Activated CD4-positive, alpha-beta T cell treated with anti-CD3 and anti-CD28 coated beads, Interleukin-2, amount 50 U/mL, for 48 hours (primary cell): ENCODE results near the gene TMEFF1.
"Not testable (repeated sequence)": the region's sequence is repeated elsewhere in the genome, so short reads cannot be mapped to it uniquely, and the experiment has no call there.

Source experiments
- DNase-seq, 2 experiments: peaks; one replicate each; pipeline ENCODE4 v3.0.0-alpha.2; 2020

Gene TMEFF1

GRCh38 chr9:100498592-100498991 lies 25.6 kb downstream of the TMEFF1 start:
- no peak for DNase-seq

- DNase-seq = no peak
Observed at GRCh38 chr9:100499460-100499859, 26.5 kb downstream of the TMEFF1 start.

- DNase-seq = no peak
Observed at GRCh38 chr9:100499866-100500265, 26.9 kb downstream of the TMEFF1 start.

- peak; percentile 82 to 86 for DNase-seq
Observed at GRCh38 chr9:100505564-100506159, 32.7 kb downstream of the TMEFF1 start.

GRCh38 chr9:100507350-100507749 lies 34.4 kb downstream of the TMEFF1 start:
- DNase-seq = not testable (repeated sequence)

GRCh38 chr9:100511205-100511604 lies 38.3 kb downstream of the TMEFF1 start:
- no peak for DNase-seq

DNA sequence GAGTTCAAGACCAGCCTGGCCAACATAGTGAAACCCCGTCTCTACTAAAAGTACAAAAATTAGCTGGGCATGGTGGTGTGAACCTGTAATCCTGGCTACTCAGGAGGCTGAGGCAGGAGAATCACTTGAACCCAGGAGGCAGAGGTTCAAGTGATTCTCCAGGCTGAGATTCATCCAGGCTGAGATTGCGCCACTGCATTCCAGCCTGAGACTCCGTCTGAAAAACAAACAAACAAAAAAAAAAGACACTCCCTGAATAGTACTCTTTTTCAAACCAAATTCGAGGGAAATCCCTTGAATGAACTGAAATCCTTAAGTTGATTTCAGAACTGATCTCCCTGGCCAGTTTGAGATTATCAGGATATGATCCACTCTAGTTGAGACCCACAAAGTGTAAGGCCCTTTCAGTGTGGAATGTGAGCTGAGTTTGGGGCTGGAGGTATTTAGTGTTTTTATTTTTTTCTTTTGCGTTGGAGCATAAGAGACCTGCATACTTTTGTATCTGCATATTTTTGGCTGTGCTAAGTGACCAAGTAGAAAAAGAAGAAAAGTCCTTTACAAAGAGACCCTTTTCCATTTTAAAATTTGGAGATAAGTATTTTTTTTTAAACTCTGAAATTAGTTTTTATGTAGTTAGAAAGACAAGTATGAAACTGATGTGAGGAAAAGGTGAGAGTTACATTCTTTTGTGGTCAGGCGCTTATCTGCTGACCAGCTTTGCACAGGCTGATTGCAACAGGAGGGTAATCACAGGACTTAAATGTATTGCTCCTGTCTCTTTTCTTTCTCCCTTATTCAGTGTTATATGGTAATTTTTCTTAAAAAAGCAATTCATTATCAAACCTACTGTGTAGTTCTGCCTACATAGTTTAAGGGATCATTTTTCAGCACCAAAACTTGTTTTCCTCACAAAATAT lies 42.9 kb downstream of the TMEFF1 start:
- no peak for DNase-seq

- no peak for DNase-seq
Observed at GRCh38 chr9:100521282-100521681, 48.3 kb downstream of the TMEFF1 start.

- DNase-seq = no peak
Observed at GRCh38 chr9:100525563-100525962, 52.6 kb downstream of the TMEFF1 start.

- DNase-seq = not testable (repeated sequence)
Observed at GRCh38 chr9:100527180-100527794, 54.3 kb downstream of the TMEFF1 start.

GRCh38 chr9:100534401-100534800 lies 61.5 kb downstream of the TMEFF1 start:
- DNase-seq = no peak

GRCh38 chr9:100540327-100540726 lies 67.4 kb downstream of the TMEFF1 start:
- no peak for DNase-seq

- no peak for DNase-seq
Observed at GRCh38 chr9:100549048-100549447, 76.1 kb downstream of the TMEFF1 start.

DNA sequence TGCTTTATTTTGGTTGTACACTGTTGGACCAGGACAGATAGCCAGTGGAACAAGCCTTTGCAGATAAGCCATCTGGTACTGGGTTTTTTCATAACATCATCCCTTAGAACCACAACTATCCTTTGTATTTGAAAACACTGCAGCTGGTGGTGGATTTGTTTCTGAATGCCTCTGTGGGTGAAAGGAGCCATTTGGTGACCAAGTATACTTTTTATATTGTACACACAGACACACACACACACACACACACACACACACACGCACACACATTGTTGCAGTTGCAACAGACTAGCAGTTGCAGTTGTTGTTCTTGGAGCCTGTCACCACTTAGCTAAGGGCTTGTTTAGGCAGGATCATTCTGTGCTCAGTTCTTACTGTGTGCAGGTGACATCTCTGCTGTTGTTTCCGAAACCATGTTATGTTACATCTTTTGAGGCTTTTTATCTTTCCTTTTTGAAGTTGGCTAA lies 82.0 kb downstream of the TMEFF1 start:
- no peak for DNase-seq

DNA sequence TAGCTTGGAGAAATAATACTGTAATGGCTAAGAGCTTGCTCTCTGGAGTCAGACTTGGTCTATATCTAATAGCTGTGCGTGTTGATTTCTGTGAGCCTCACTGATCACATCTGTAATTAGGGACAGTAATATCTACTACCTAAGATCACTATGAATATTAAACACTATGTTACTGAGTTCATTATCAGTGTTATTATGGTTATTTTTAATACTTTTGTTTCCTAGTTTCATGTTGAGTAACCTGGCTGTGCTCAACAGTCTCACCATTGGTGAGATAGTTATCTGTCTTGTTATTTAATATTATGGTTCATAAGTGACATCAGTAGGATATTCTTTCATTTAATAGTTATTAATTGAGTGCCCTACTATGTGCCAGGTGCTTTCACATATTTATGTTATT lies 82.5 kb downstream of the TMEFF1 start:
- DNase-seq = no peak

- DNase-seq = no peak
Observed at GRCh38 chr9:100557053-100557452, 84.1 kb downstream of the TMEFF1 start.

DNA sequence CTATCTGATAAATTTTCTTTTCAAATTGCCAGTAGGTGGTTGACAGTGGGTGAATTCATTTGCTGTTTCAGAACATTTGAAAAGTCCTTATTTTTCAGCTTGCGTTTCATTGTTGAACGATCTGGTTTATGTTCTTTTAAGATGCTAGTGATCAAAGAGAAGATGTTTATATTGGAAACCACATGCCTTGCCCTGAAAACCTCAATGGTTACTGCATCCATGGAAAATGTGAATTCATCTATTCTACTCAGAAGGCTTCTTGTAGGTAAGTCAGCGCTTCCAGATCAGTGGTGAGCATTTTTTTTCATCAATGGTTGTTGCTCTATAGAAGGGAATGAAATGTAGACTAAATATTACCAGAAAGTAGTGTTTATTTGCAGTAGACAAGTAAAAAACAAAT lies 88.3 kb downstream of the TMEFF1 start:
- DNase-seq = no peak

- no peak for DNase-seq
Observed at GRCh38 chr9:100567856-100568255, 94.9 kb downstream of the TMEFF1 start.

GRCh38 chr9:100573655-100574260 lies 100.8 kb downstream of the TMEFF1 start:
- DNase-seq = no peak

DNA sequence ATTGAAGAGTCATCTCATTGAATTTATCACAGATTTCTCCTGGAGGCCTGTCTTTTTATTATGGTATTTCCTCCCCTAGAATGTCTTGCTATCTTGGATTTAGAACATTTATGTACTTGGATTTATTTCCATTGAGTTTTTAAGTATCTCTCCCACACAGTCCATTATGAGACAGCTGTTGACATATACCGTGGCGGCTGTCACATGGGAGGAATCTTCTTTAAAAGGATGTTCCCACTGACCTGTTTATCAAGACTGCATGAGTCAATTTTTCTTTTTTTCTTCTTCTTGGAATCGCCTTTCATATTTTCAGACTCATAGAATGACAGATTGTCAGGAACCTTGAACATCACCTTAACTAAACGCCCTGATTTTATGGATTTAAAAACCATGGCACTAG lies 102.1 kb downstream of the TMEFF1 start:
- DNase-seq = no peak

DNA sequence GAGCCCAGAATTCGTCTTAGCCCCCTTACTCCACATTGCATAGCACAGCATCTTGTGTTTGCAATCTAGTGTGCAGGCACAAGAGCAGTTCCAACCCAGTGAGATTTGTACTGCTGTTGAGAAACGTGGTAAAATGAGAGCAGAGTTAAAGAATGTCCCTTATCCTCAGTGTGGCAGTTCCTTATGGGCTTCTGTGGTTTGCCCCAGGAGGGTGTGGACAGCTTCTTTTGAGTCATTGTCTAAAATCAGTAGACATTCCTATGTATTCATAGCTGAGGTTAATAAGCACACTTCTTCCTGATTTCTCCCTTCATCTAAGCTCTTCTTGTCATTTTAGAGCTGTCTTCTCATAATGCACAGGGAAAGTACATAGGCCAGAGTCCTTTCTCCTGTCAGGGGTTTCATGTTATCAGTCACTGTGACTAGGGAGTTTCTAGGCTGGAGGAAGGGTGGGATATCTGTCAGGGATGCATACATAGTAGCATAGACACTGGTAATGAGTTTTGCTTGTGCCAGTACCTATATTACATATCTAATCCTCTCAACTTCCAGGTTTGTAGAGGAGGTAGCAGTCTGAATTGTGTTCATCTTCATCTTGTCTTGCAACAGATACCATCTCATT lies 102.9 kb downstream of the TMEFF1 start:
- no peak for DNase-seq

- DNase-seq = no peak
Observed at GRCh38 chr9:100577776-100578448, 105.0 kb downstream of the TMEFF1 start, which contains the start of gene CAVIN4. CAVIN4 (plus strand) TSS chr9:100578079; CDS start chr9:100578144, 65 bp downstream.
